GM21367 (cell line): Measurements from ENCODE around the gene CEP97.

Experiments used
- ATAC-seq: cut with Tn5 transposase; IDR thresholded peaks from one replicate; pipeline ENCODE4 v1.9.1; 2021; ENCODE audit not compliant: unreplicated experiment

Gene CEP97

GRCh38 chr3:101813817-101814440 is 89.5 kb downstream of the CEP97 start:
- no peak for ATAC-seq

GRCh38 chr3:101814835-101815234 is 90.4 kb downstream of the CEP97 start:
- ATAC-seq = no peak

- no peak for ATAC-seq
Measured at GRCh38 chr3:101816215-101817149, 92.1 kb downstream of the CEP97 start.

- no peak for ATAC-seq
Measured at GRCh38 chr3:101817992-101818391, 93.6 kb downstream of the CEP97 start.

- no peak for ATAC-seq
Measured at GRCh38 chr3:101819649-101820206, 95.3 kb downstream of the CEP97 start.
